K562 (cell line): ENCODE measurements around the gene CCNJL. TPM values are rescaled to one million over a fixed set of nuclear protein-coding genes. Genes with fewer than 3 reads are reported as not detected.

Source experiments
- ETV5 ChIP-seq: sonication (generic); formaldehyde crosslinking; IDR thresholded peaks from 2 replicates; pipeline ENCODE4 v1.4.0; 2020; ENCODE audit warnings: low read depth, mild to moderate bottlenecking, missing genetic modification reagents
- FOSL1 ChIP-seq: fragments of 200-800 bp; sonication (Bioruptor generic); conservative IDR thresholded peaks from 2 replicates; pipeline ENCODE4 v1.6.1; 2016; ENCODE audit warnings: missing genetic modification characterization, missing compliant biosample characterization
- L3MBTL2 ChIP-seq: fragments of 450-650 bp; IDR thresholded peaks from 2 replicates; pipeline ENCODE4 v1.6.1; 2016; ENCODE audit warnings: mild to moderate bottlenecking, moderate library complexity
- NR4A1 ChIP-seq, 2 experiments: fragments of 250-450 bp in 1 of 2; fragments of 450-650 bp in 1 of 2; sonication (Bioruptor Pico) in 1 of 2; IDR thresholded peaks; 2 replicates each; pipeline versions ENCODE4 v1.4.0 to v1.6.1; 2016 to 2020; ENCODE audit warnings: mild to moderate bottlenecking in 2 of 2, missing compliant biosample characterization in 1 of 2, missing genetic modification characterization in 1 of 2, moderate library complexity in 1 of 2
- RBM14 ChIP-seq: fragments of 200-400 bp; formaldehyde crosslinking; IDR thresholded peaks from 2 replicates; pipeline ENCODE4 v1.6.1; 2018; ENCODE audit warnings: low read depth, mild to moderate bottlenecking, low read length, moderate library complexity, borderline replicate concordance; ENCODE audit not compliant: insufficient read depth
- RUNX1 ChIP-seq: sonication (generic); IDR thresholded peaks from 2 replicates; pipeline ENCODE4 v1.6.1; 2016; ENCODE audit warnings: antibody characterized with exemption, low read depth
- TRIM28 ChIP-seq: fragments of 450-650 bp; IDR thresholded peaks from 2 replicates; pipeline ENCODE4 v1.6.1; 2017
- ZBED1 ChIP-seq: IDR thresholded peaks from 2 replicates; pipeline ENCODE4 v1.6.1; 2014
- ZFX ChIP-seq: sonication (generic); formaldehyde crosslinking; IDR thresholded peaks from 2 replicates; pipeline ENCODE4 v1.8.0; 2022; ENCODE audit warnings: mild to moderate bottlenecking, missing genetic modification reagents, moderate library complexity
- ZNF239 ChIP-seq: fragments of 250-450 bp; sonication (Bioruptor Pico); IDR thresholded peaks from 2 replicates; pipeline ENCODE4 v1.4.0; 2020; ENCODE audit warnings: mild to moderate bottlenecking
- ZNF583 ChIP-seq: fragments of 250-450 bp; sonication (Bioruptor Pico); IDR thresholded peaks from 2 replicates; pipeline ENCODE4 v1.4.0; 2020
- polyA plus RNA-seq, 8 experiments: library from polyadenylated mRNA; depleted of rRNA in 4 of 8; stranded (reverse) in 5 of 8; unstranded in 3 of 8; fragments of >200 nt; fragmentation: Nextera tagmentation in 2 of 8; fragmentation: Illumina TruSeq in 1 of 8; extraction: Ambion mirVana in 2 of 8; extraction: Trizol in 1 of 8; gene quantifications; 2 replicates each; pipeline versions ENCODE4 v1.2.1 to v1.2.3, GENCODE V29; 2011 to 2014; ENCODE audit warnings: inconsistent platforms in 1 of 8, missing spikeins in 1 of 8
- total RNA-seq, 7 experiments: library from RNA; depleted of rRNA in 6 of 7; stranded (reverse); fragments of >200 nt in 6 of 7; fragmentation: Illumina TruSeq in 2 of 7; extraction: Trizol in 2 of 7; gene quantifications; 2 replicates each; pipeline versions ENCODE4 v1.2.1 to v1.2.3, GENCODE V29; 2011 to 2021; ENCODE audit warnings: low replicate concordance in 1 of 7
- TF ChIP-seq, protein P1 (sequence below), 2 experiments: fragments of 450-650 bp; IDR thresholded peaks; 2 replicates each; pipeline ENCODE4 v1.6.1; 2016
- TF ChIP-seq, protein P2 (sequence below): fragments of 450-650 bp; formaldehyde crosslinking; IDR thresholded peaks from 2 replicates; pipeline ENCODE4 v1.4.0; 2022; ENCODE audit warnings: mild to moderate bottlenecking, moderate library complexity
- TF ChIP-seq, protein P3 (sequence below): fragments of 250-450 bp; sonication (Bioruptor Pico); IDR thresholded peaks from 2 replicates; pipeline ENCODE4 v1.4.0; 2020
- TF ChIP-seq, protein P4 (sequence below), 2 experiments: fragments of 200-800 bp in 1 of 2; sonication (Bioruptor generic) in 1 of 2; sonication (generic) in 1 of 2; formaldehyde crosslinking in 1 of 2; IDR thresholded peaks in 1 of 2; conservative IDR thresholded peaks in 1 of 2; 2 replicates each; pipeline versions ENCODE4 v1.5.0 to v1.6.1; 2016 to 2020; ENCODE audit warnings: missing compliant biosample characterization in 1 of 2, missing genetic modification characterization in 1 of 2, missing genetic modification reagents in 1 of 2

The CCNJL gene
- total and polyA plus RNA-seq, 9 of the 15 experiments (the other 6 are each of a cell fraction or from before 2014, with no cell fraction given): 0.04 TPM; not detected in 8

- TF ChIP-seq, protein P1, sequence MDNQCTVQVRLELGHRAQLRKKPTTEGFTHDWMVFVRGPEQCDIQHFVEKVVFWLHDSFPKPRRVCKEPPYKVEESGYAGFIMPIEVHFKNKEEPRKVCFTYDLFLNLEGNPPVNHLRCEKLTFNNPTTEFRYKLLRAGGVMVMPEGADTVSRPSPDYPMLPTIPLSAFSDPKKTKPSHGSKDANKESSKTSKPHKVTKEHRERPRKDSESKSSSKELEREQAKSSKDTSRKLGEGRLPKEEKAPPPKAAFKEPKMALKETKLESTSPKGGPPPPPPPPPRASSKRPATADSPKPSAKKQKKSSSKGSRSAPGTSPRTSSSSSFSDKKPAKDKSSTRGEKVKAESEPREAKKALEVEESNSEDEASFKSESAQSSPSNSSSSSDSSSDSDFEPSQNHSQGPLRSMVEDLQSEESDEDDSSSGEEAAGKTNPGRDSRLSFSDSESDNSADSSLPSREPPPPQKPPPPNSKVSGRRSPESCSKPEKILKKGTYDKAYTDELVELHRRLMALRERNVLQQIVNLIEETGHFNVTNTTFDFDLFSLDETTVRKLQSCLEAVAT (IDR thresholded peaks at IDR 0.05): peak; percentile 79 to 97
- TF ChIP-seq RBM14 (no peak), ZBED1 (peak; percentile 97), ZNF583 (no peak), ZFX (CRISPR knock-in tag) (peak; percentile 77), L3MBTL2 (peak; percentile 95), FOSL1 (peak; percentile 89), ZNF239 (CRISPR knock-in tag) (0 out of 2 replicates have a peak, but pooled peaks have one; percentile 8), ETV5 (CRISPR knock-in tag) (peak; percentile 86; the same call in 1 of the 2 replicates), TRIM28 (peak; percentile 76; the same call in 1 of the 2 replicates), RUNX1 (peak; percentile 97), NR4A1 (CRISPR knock-in tag; IDR thresholded peaks at IDR 0.05) (no peak), NR4A1 (tag; IDR thresholded peaks at IDR 0.05) (peak; percentile 92; the same call in 1 of the 2 replicates)
- TF ChIP-seq, protein P2, sequence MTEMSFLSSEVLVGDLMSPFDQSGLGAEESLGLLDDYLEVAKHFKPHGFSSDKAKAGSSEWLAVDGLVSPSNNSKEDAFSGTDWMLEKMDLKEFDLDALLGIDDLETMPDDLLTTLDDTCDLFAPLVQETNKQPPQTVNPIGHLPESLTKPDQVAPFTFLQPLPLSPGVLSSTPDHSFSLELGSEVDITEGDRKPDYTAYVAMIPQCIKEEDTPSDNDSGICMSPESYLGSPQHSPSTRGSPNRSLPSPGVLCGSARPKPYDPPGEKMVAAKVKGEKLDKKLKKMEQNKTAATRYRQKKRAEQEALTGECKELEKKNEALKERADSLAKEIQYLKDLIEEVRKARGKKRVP: peak; percentile 51; the same call in 1 of the 2 replicates
- TF ChIP-seq, protein P3, sequence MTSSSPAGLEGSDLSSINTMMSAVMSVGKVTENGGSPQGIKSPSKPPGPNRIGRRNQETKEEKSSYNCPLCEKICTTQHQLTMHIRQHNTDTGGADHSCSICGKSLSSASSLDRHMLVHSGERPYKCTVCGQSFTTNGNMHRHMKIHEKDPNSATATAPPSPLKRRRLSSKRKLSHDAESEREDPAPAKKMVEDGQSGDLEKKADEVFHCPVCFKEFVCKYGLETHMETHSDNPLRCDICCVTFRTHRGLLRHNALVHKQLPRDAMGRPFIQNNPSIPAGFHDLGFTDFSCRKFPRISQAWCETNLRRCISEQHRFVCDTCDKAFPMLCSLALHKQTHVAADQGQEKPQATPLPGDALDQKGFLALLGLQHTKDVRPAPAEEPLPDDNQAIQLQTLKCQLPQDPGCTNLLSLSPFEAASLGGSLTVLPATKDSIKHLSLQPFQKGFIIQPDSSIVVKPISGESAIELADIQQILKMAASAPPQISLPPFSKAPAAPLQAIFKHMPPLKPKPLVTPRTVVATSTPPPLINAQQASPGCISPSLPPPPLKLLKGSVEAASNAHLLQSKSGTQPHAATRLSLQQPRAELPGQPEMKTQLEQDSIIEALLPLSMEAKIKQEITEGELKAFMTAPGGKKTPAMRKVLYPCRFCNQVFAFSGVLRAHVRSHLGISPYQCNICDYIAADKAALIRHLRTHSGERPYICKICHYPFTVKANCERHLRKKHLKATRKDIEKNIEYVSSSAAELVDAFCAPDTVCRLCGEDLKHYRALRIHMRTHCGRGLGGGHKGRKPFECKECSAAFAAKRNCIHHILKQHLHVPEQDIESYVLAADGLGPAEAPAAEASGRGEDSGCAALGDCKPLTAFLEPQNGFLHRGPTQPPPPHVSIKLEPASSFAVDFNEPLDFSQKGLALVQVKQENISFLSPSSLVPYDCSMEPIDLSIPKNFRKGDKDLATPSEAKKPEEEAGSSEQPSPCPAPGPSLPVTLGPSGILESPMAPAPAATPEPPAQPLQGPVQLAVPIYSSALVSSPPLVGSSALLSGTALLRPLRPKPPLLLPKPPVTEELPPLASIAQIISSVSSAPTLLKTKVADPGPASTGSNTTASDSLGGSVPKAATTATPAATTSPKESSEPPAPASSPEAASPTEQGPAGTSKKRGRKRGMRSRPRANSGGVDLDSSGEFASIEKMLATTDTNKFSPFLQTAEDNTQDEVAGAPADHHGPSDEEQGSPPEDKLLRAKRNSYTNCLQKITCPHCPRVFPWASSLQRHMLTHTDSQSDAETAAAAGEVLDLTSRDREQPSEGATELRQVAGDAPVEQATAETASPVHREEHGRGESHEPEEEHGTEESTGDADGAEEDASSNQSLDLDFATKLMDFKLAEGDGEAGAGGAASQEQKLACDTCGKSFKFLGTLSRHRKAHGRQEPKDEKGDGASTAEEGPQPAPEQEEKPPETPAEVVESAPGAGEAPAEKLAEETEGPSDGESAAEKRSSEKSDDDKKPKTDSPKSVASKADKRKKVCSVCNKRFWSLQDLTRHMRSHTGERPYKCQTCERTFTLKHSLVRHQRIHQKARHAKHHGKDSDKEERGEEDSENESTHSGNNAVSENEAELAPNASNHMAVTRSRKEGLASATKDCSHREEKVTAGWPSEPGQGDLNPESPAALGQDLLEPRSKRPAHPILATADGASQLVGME (CRISPR knock-in tag): no peak
- TF ChIP-seq, protein P4, sequence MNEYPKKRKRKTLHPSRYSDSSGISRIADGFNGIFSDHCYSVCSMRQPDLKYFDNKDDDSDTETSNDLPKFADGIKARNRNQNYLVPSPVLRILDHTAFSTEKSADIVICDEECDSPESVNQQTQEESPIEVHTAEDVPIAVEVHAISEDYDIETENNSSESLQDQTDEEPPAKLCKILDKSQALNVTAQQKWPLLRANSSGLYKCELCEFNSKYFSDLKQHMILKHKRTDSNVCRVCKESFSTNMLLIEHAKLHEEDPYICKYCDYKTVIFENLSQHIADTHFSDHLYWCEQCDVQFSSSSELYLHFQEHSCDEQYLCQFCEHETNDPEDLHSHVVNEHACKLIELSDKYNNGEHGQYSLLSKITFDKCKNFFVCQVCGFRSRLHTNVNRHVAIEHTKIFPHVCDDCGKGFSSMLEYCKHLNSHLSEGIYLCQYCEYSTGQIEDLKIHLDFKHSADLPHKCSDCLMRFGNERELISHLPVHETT (CRISPR knock-in tag; conservative IDR thresholded peaks at IDR 0.05 in 1 of 2, IDR thresholded peaks at IDR 0.05 in 1 of 2): peak in 1 of 2 experiments; percentile 95; a peak in 2 of 4 replicates
Measured at GRCh38 chr5:160260881-160261815, 51.2 kb downstream of the CCNJL start (continued).
